ENCODE data around the gene PKMYT1. TPM values are rescaled to one million over a fixed set of nuclear protein-coding genes. Genes with fewer than 3 reads are reported as not detected.
A peak's percentile ranks its signal among the peaks of the same experiment; 100 is the strongest.

PKMYT1 gene
- total and polyA plus RNA-seq, 5 donors from 2014 or later, result 1.5 to 7.2 (median 3.1) TPM

DNA sequence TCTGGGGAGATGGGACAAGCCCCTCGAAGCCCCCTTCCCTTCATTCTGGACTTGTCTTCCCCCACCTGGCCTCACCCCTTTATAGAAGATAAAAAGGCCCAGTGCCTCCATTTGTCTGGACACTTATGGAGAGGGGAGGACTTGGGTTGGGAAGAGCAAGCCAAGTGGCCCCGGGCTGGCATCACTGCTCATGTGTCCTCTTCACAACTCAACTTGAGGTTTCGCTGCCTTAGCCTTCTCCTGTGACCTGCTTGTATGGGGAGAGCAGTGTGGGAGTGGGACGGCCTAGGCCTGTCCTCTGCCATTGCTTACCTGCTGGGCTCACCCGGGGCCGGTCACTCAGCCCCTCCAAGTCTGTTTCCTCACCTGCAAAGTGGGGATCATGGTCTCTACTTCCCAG is 9.7 kb downstream of the PKMYT1 start:
- no peak overlapping the region for H3K4me3 ChIP-seq (ENCODE audit: low read depth, low read length)
- H3K27ac Mint-ChIP-seq, result no peak overlapping the region
- H3K9me3 Mint-ChIP-seq, result peaks cover 0 to 1% (median 0%) of the 10 kb centered on the region in 7 donors

DNA sequence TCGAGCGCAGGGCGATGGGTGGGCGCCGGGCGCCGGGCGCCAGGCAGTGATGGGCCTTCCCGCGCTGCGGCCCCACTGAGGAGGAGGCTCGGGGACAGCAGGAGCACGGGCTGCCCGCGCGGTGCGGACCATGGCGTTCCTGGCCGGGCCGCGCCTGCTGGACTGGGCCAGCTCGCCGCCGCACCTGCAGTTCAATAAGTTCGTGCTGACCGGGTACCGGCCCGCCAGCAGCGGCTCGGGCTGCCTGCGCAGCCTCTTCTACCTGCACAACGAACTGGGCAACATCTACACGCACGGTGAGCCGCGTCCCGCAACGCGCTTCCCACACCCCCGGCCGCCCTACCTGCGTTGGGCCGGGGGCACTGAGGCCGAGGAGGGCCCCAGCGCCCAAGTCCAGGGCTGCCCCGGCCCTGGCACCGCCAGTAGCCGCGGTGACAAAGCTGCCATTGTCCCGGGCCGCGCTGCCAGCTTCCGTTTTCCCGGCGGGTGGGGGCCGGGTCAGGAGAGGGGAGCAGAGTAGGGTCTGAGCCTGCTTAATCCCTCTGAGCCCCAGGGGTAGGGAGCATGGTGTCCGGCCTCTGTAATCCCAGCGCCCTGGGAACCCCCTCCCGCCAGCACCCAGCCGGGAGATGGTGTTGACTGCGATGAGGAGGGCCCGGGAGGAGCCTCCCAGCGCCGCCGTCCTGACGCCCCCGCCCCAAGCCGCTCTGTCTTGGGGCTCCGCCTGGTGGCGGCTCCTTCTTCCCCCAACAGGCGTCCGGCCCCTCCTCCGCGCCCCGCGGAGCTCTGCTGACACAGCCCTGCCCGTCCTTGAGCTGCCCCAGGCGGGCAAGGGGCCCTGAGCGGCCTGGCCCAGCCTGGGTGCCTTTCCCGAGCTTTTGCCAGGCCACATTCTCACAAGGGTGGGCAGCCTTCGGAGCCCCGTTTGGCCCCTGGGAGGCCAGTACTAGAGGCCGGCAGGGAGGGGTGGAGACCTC is 10.4 kb downstream of the PKMYT1 start:
- Histone ChIP-seq H3K4me3 (ENCODE audit: low read depth, low read length) (no peak overlapping the region), H3K27ac (ENCODE audit: insufficient read depth, low read length, poor library complexity, severe bottlenecking) (no peak overlapping the region), H3K27me3 (ENCODE audit: control insufficient read depth, insufficient read depth, low read length) (no peaks in the 10 kb centered on the region), H3K4me1 (ENCODE audit: control insufficient read depth, insufficient read depth, low read length, poor library complexity, severe bottlenecking) (peaks cover 53% of the 10 kb centered on the region), H3K9me3 (ENCODE audit: control insufficient read depth in 2 of 2, low read length in 2 of 2) (no peaks in the 10 kb centered on the region), H3K36me3 (ENCODE audit: control insufficient read depth, insufficient read depth, low read length) (no peaks in the 10 kb centered on the region)
- Mint-ChIP-seq H3K4me3 (peak overlapping the region; percentile 72 to 86 (median 78)), H3K27ac (no peak overlapping the region), H3K36me3 (no peaks in the 10 kb centered on the region), H3K9me3 (peaks cover 0 to 1% (median 0%) of the 10 kb centered on the region in 7 donors), H3K27me3 (peaks cover 33% of the 10 kb centered on the region), H3K4me1 (peaks cover 0 to 37% (median 4%) of the 10 kb centered on the region in 4 donors)
- ATAC-seq (ENCODE audit: low read depth in 2 of 2) (peak; percentile 52 to 54), DNase-seq (peak; percentile 48 to 86 (median 51))

More for the DNA sequence above, 9.7 kb downstream of the PKMYT1 start:
- H3K27me3 ChIP-seq (ENCODE audit: control insufficient read depth, insufficient read depth, low read length), result no peaks in the 10 kb centered on the region
- H3K9me3 ChIP-seq (ENCODE audit: control insufficient read depth in 2 of 2, low read length in 2 of 2), result no peaks in the 10 kb centered on the region
- H3K4me3 Mint-ChIP-seq, result peak overlapping the region; percentile 72 to 86 (median 78)
- ATAC-seq (ENCODE audit: low read depth in 2 of 2), result no peak
- no peaks in the 10 kb centered on the region for H3K36me3 Mint-ChIP-seq
- no peak for DNase-seq
- H3K36me3 ChIP-seq (ENCODE audit: control insufficient read depth, insufficient read depth, low read length), result no peaks in the 10 kb centered on the region
- H3K4me1 ChIP-seq (ENCODE audit: control insufficient read depth, insufficient read depth, low read length, poor library complexity, severe bottlenecking), result peaks cover 46% of the 10 kb centered on the region
- H3K4me1 Mint-ChIP-seq, result peaks cover 0 to 31% (median 4%) of the 10 kb centered on the region in 4 donors
- H3K27me3 Mint-ChIP-seq, result peaks cover 27% of the 10 kb centered on the region
- H3K27ac ChIP-seq (ENCODE audit: insufficient read depth, low read length, poor library complexity, severe bottlenecking), result no peak overlapping the region

DNA sequence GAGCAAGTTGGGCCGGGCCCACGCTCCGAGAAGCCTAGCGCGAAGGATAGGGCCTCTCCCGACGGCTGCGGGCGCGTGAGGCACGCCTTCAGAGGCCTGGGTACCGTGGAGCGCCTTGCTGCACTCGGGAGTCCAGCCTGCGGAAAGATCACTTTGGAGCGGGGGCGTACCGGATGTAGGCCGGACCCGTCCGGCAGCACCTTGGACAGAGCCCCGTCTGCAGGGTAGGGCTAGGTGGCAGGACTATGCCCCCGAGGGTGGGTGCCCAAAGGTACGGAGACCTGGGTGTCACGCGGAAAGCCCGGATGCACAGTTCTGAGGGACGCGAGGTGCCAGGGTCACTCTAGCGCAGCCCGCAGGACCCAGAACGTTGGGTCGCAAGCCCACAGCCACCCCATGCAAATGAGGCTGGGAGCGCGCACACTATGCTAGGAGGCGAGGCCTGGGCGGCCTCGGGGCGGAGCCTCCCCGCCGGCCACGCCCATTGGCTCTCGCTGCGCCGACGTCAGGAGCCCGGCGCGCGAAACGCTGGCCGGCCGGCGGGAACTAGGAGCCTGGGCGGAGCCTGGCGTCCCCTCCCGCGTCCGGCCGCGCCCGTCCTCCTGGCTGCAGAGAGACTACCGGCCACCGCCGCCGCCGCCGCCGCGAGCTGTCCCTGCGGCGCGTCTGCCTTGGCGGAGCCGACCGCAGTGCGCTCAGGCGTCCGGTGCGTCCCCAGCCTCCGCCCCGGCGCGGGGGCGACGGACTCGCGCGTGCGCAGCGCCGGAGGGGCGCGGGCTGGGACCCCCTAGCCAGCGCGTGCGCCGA is 11.3 kb downstream of the PKMYT1 start, which contains the start of gene PAQR4:
PAQR4 (plus strand) TSS at position 611 of the 807 bp plus-strand sequence. CDS start 327 bp downstream, outside the sequence.
- Mint-ChIP-seq H3K9me3 (peaks cover 0 to 1% (median 0%) of the 10 kb centered on the region in 7 donors), H3K27ac (no peak within 1 kb of the TSS), H3K4me1 (peaks cover 0 to 42% (median 4%) of the 10 kb centered on the region in 4 donors), H3K27me3 (peaks cover 37% of the 10 kb centered on the region), H3K36me3 (no peaks in the 10 kb centered on the region), H3K4me3 (peak within 1 kb of the TSS; percentile 80 to 87 (median 86))
- ATAC-seq (ENCODE audit: low read depth in 2 of 2) (peak; percentile 75 to 78), DNase-seq (peak; percentile 68 to 87 (median 75))
- Histone ChIP-seq H3K4me3 (ENCODE audit: low read depth, low read length) (peak within 1 kb of the TSS; percentile 7), H3K36me3 (ENCODE audit: control insufficient read depth, insufficient read depth, low read length) (no peaks in the 10 kb centered on the region), H3K9me3 (ENCODE audit: control insufficient read depth in 2 of 2, low read length in 2 of 2) (no peaks in the 10 kb centered on the region), H3K4me1 (ENCODE audit: control insufficient read depth, insufficient read depth, low read length, poor library complexity, severe bottlenecking) (peaks cover 62% of the 10 kb centered on the region), H3K27ac (ENCODE audit: insufficient read depth, low read length, poor library complexity, severe bottlenecking) (no peak within 1 kb of the TSS), H3K27me3 (ENCODE audit: control insufficient read depth, insufficient read depth, low read length) (no peaks in the 10 kb centered on the region)

DNA sequence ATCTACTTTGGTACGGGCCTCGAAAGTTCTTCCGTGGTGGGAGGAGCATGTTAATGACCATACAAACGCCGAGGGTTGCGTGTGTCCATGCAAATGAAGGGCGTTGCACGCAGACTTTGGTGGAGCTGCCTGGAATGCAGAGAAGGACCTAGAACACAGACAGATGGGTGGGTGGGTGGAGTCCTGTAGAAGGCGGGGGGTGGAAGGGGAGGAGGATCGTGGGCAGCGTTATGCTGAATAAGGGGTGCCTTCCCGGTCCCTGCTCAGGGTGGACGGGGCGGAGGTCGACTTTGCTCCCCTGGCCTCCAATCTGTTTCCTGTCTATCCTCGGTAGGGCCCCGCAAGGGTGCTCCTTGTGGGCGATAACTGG is 11.9 kb downstream of the PKMYT1 start:
- Mint-ChIP-seq H3K36me3 (no peaks in the 10 kb centered on the region), H3K9me3 (peaks cover 0 to 1% (median 0%) of the 10 kb centered on the region in 7 donors), H3K27me3 (peaks cover 42% of the 10 kb centered on the region), H3K27ac (no peak overlapping the region), H3K4me3 (peak overlapping the region; percentile 80 to 87 (median 85)), H3K4me1 (peaks cover 0 to 45% (median 4%) of the 10 kb centered on the region in 4 donors)
- H3K27me3 ChIP-seq (ENCODE audit: control insufficient read depth, insufficient read depth, low read length), result no peaks in the 10 kb centered on the region
- ATAC-seq (ENCODE audit: low read depth in 2 of 2) (no peak), DNase-seq (no peak)
- H3K27ac ChIP-seq (ENCODE audit: insufficient read depth, low read length, poor library complexity, severe bottlenecking), result no peak overlapping the region
- no peaks in the 10 kb centered on the region for H3K9me3 ChIP-seq (ENCODE audit: control insufficient read depth in 2 of 2, low read length in 2 of 2)
- no peaks in the 10 kb centered on the region for H3K36me3 ChIP-seq (ENCODE audit: control insufficient read depth, insufficient read depth, low read length)
- H3K4me1 ChIP-seq (ENCODE audit: control insufficient read depth, insufficient read depth, low read length, poor library complexity, severe bottlenecking), result peaks cover 68% of the 10 kb centered on the region
- no peak overlapping the region for H3K4me3 ChIP-seq (ENCODE audit: low read depth, low read length)

DNA sequence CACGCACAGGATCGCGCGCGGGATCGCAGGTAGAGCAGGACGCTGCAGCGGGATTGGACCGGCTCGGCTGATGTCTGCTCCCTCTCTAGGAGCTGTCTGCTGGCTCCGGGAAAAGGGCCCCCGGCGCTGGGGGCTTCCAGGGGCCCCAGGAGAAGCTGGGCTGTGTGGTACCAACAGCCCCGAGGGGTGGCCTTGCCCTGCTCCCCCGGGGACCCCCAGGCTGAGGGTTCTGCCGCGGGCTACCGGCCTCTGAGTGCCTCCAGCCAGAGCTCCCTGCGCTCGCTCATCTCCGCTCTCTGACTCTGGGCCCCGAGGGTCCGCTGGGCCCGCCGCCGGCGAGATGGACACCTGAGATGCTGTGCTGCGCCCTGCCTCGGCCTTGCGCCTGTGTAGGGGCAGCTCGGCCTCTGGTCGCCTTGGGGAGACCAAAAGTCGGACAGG is 12.5 kb downstream of the PKMYT1 start:
- Histone ChIP-seq H3K27ac (ENCODE audit: insufficient read depth, low read length, poor library complexity, severe bottlenecking) (no peak overlapping the region), H3K4me3 (ENCODE audit: low read depth, low read length) (no peak overlapping the region), H3K9me3 (ENCODE audit: control insufficient read depth in 2 of 2, low read length in 2 of 2) (no peaks in the 10 kb centered on the region), H3K36me3 (ENCODE audit: control insufficient read depth, insufficient read depth, low read length) (no peaks in the 10 kb centered on the region), H3K27me3 (ENCODE audit: control insufficient read depth, insufficient read depth, low read length) (no peaks in the 10 kb centered on the region), H3K4me1 (ENCODE audit: control insufficient read depth, insufficient read depth, low read length, poor library complexity, severe bottlenecking) (peaks cover 74% of the 10 kb centered on the region)
- no peak for DNase-seq
- ATAC-seq (ENCODE audit: low read depth in 2 of 2), result no peak
- Mint-ChIP-seq H3K27me3 (peaks cover 42% of the 10 kb centered on the region), H3K9me3 (peaks cover 0 to 1% (median 0%) of the 10 kb centered on the region in 7 donors), H3K36me3 (no peaks in the 10 kb centered on the region), H3K4me3 (peak overlapping the region; percentile 68 to 87 (median 82)), H3K4me1 (peaks cover 0 to 48% (median 4%) of the 10 kb centered on the region in 4 donors), H3K27ac (no peak overlapping the region)

DNA sequence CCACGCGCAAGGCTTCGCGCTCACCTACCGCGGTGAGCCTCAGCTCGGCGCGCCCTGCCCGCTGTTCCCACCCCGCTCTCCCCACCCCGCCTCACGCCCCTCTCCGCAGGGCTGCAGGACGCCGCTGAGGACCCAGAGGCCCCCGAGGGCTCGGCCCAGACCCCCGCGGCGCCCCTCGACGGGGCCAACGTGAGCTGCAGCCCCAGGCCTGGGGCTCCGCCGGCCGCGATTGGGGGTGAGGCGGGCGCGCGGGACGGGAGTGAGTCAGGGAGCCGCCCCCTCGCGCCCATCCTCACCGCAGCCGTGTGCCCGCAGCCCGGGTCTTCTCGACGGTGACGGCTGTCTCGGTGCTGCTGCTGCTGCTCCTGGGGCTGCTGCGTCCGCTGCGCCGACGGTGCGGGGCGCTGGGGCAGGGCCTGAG is 13.0 kb downstream of the PKMYT1 start:
- H3K36me3 ChIP-seq (ENCODE audit: control insufficient read depth, insufficient read depth, low read length), result no peaks in the 10 kb centered on the region
- peaks cover 43% of the 10 kb centered on the region for H3K27me3 Mint-ChIP-seq
- H3K4me3 ChIP-seq (ENCODE audit: low read depth, low read length), result no peak overlapping the region
- H3K4me1 Mint-ChIP-seq, result peaks cover 0 to 51% (median 4%) of the 10 kb centered on the region in 4 donors
- peak overlapping the region in 1 of 4 donors; percentile 24 for H3K4me3 Mint-ChIP-seq
- no peak overlapping the region for H3K27ac ChIP-seq (ENCODE audit: insufficient read depth, low read length, poor library complexity, severe bottlenecking)
- H3K4me1 ChIP-seq (ENCODE audit: control insufficient read depth, insufficient read depth, low read length, poor library complexity, severe bottlenecking), result peaks cover 78% of the 10 kb centered on the region
- H3K9me3 Mint-ChIP-seq, result peaks cover 0 to 1% (median 0%) of the 10 kb centered on the region in 7 donors
- H3K27ac Mint-ChIP-seq, result no peak overlapping the region
- no peaks in the 10 kb centered on the region for H3K27me3 ChIP-seq (ENCODE audit: control insufficient read depth, insufficient read depth, low read length)
- no peaks in the 10 kb centered on the region for H3K9me3 ChIP-seq (ENCODE audit: control insufficient read depth in 2 of 2, low read length in 2 of 2)
- no peaks in the 10 kb centered on the region for H3K36me3 Mint-ChIP-seq
- ATAC-seq (ENCODE audit: low read depth in 2 of 2), result no peak
- DNase-seq, result no peak

DNA sequence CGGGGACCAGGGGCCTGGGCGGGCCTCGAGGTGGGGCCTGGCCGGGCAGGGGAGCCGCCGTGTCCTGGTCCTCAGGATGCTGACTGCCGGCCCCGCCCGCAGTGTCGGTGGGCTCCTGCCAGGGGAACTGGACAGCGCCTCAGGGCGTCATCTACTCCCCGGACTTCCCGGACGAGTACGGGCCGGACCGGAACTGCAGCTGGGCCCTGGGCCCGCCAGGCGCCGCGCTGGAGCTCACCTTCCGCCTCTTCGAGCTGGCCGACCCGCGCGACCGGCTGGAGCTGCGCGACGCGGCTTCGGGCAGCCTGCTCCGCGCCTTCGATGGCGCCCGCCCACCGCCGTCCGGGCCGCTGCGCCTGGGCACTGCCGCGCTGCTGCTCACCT is 13.4 kb downstream of the PKMYT1 start:
- H3K4me3 ChIP-seq (ENCODE audit: low read depth, low read length), result no peak overlapping the region
- H3K27ac Mint-ChIP-seq, result no peak overlapping the region
- ATAC-seq (ENCODE audit: low read depth in 2 of 2) (no peak), DNase-seq (no peak)
- H3K27me3 ChIP-seq (ENCODE audit: control insufficient read depth, insufficient read depth, low read length), result peaks cover 3% of the 10 kb centered on the region
- peaks cover 0 to 1% (median 0%) of the 10 kb centered on the region in 7 donors for H3K9me3 Mint-ChIP-seq
- H3K27me3 Mint-ChIP-seq, result peaks cover 43% of the 10 kb centered on the region
- peaks cover 0 to 52% (median 6%) of the 10 kb centered on the region in 4 donors for H3K4me1 Mint-ChIP-seq
- no peak overlapping the region for H3K27ac ChIP-seq (ENCODE audit: insufficient read depth, low read length, poor library complexity, severe bottlenecking)
- no peaks in the 10 kb centered on the region for H3K36me3 ChIP-seq (ENCODE audit: control insufficient read depth, insufficient read depth, low read length)
- H3K4me1 ChIP-seq (ENCODE audit: control insufficient read depth, insufficient read depth, low read length, poor library complexity, severe bottlenecking), result peaks cover 81% of the 10 kb centered on the region
- no peak overlapping the region for H3K4me3 Mint-ChIP-seq
- no peaks in the 10 kb centered on the region for H3K36me3 Mint-ChIP-seq
- no peaks in the 10 kb centered on the region for H3K9me3 ChIP-seq (ENCODE audit: control insufficient read depth in 2 of 2, low read length in 2 of 2)
